ENCODE data around the gene CLDN22.

CLDN22 gene

GRCh38 chr4:183288955-183289354 lies 31.1 kb downstream of the CLDN22 start:
- no peaks in the 10 kb centered on the region for H3K36me3 ChIP-seq (ENCODE audit: insufficient read depth, low read length)
- no peak overlapping the region for H3K9ac ChIP-seq (ENCODE audit: low read depth, low read length)
- H4K20me1 ChIP-seq (ENCODE audit: insufficient read depth, low read length) = no peaks in the 10 kb centered on the region
- no peak for TF ChIP-seq EZH2 (IDR thresholded peaks at IDR 0.05; ENCODE audit: borderline replicate concordance, low read depth, low read length, severe bottlenecking)
- TF ChIP-seq CTCF (IDR thresholded peaks at IDR 0.05; ENCODE audit: borderline replicate concordance, extremely low read depth, low read length, poor library complexity, severe bottlenecking) = no peak
- H3K4me3 ChIP-seq (ENCODE audit: low read depth in 1 of 2, low read length in 2 of 2) = no peak overlapping the region
- ATAC-seq (ENCODE audit: insufficient read depth, low read depth) = no peak
- H3K79me2 ChIP-seq (ENCODE audit: insufficient read depth, low read length) = no peaks in the 10 kb centered on the region
- H3K27me3 ChIP-seq (ENCODE audit: insufficient read depth, low read length, poor library complexity) = no peaks in the 10 kb centered on the region
- no peak overlapping the region for H3K4me2 ChIP-seq (ENCODE audit: insufficient read depth, low read length)
- no peak overlapping the region for H2AFZ ChIP-seq (ENCODE audit: low read depth, low read length)
- no peak overlapping the region for H3K27ac ChIP-seq (ENCODE audit: low read length)
- DNase-seq = no peak
- no peaks in the 10 kb centered on the region for H3K9me3 ChIP-seq (ENCODE audit: insufficient read depth, low read length, severe bottlenecking)
- H3K4me1 ChIP-seq (ENCODE audit: insufficient read depth, low read length) = no peaks in the 10 kb centered on the region

GRCh38 chr4:183287677-183288076 lies 32.4 kb downstream of the CLDN22 start:
- no peak overlapping the region for H3K27ac ChIP-seq (ENCODE audit: low read length)
- ATAC-seq (ENCODE audit: insufficient read depth, low read depth) (no peak), DNase-seq (no peak)
- no peak overlapping the region for H3K9ac ChIP-seq (ENCODE audit: low read depth, low read length)
- H3K4me2 ChIP-seq (ENCODE audit: insufficient read depth, low read length) = no peak overlapping the region
- no peaks in the 10 kb centered on the region for H3K27me3 ChIP-seq (ENCODE audit: insufficient read depth, low read length, poor library complexity)
- H3K4me1 ChIP-seq (ENCODE audit: insufficient read depth, low read length) = no peaks in the 10 kb centered on the region
- H3K9me3 ChIP-seq (ENCODE audit: insufficient read depth, low read length, severe bottlenecking) = no peaks in the 10 kb centered on the region
- no peaks in the 10 kb centered on the region for H3K36me3 ChIP-seq (ENCODE audit: insufficient read depth, low read length)
- no peak for TF ChIP-seq EZH2 (IDR thresholded peaks at IDR 0.05; ENCODE audit: borderline replicate concordance, low read depth, low read length, severe bottlenecking)
- no peak overlapping the region for H2AFZ ChIP-seq (ENCODE audit: low read depth, low read length)
- H3K4me3 ChIP-seq (ENCODE audit: low read depth in 1 of 2, low read length in 2 of 2) = no peak overlapping the region
- no peaks in the 10 kb centered on the region for H3K79me2 ChIP-seq (ENCODE audit: insufficient read depth, low read length)
- H4K20me1 ChIP-seq (ENCODE audit: insufficient read depth, low read length) = no peaks in the 10 kb centered on the region

- Histone ChIP-seq H3K9ac (ENCODE audit: low read depth, low read length) (no peak overlapping the region), H4K20me1 (ENCODE audit: insufficient read depth, low read length) (no peaks in the 10 kb centered on the region), H3K4me3 (ENCODE audit: low read depth in 1 of 2, low read length in 2 of 2) (no peak overlapping the region), H3K4me1 (ENCODE audit: insufficient read depth, low read length) (no peaks in the 10 kb centered on the region), H2AFZ (ENCODE audit: low read depth, low read length) (no peak overlapping the region), H3K27ac (ENCODE audit: low read length) (no peak overlapping the region), H3K9me3 (ENCODE audit: insufficient read depth, low read length, severe bottlenecking) (no peaks in the 10 kb centered on the region), H3K27me3 (ENCODE audit: insufficient read depth, low read length, poor library complexity) (no peaks in the 10 kb centered on the region), H3K4me2 (ENCODE audit: insufficient read depth, low read length) (no peak overlapping the region), H3K79me2 (ENCODE audit: insufficient read depth, low read length) (no peaks in the 10 kb centered on the region), H3K36me3 (ENCODE audit: insufficient read depth, low read length) (no peaks in the 10 kb centered on the region)
- TF ChIP-seq EZH2 (IDR thresholded peaks at IDR 0.05; ENCODE audit: borderline replicate concordance, low read depth, low read length, severe bottlenecking) = no peak
- TF ChIP-seq CTCF (IDR thresholded peaks at IDR 0.05; ENCODE audit: borderline replicate concordance, extremely low read depth, low read length, poor library complexity, severe bottlenecking) = no peak
- DNase-seq = no peak
- no peak for ATAC-seq (ENCODE audit: insufficient read depth, low read depth)
Measured at GRCh38 chr4:183287309-183287659, 32.8 kb downstream of the CLDN22 start.

GRCh38 chr4:183286590-183287308 lies 33.3 kb downstream of the CLDN22 start:
- no peak overlapping the region for H3K9ac ChIP-seq (ENCODE audit: low read depth, low read length)
- ATAC-seq (ENCODE audit: insufficient read depth, low read depth) (no peak), DNase-seq (no peak)
- no peaks in the 10 kb centered on the region for H3K36me3 ChIP-seq (ENCODE audit: insufficient read depth, low read length)
- H3K9me3 ChIP-seq (ENCODE audit: insufficient read depth, low read length, severe bottlenecking) = no peaks in the 10 kb centered on the region
- H3K4me3 ChIP-seq (ENCODE audit: low read depth in 1 of 2, low read length in 2 of 2) = no peak overlapping the region
- TF ChIP-seq CTCF (IDR thresholded peaks at IDR 0.05; ENCODE audit: borderline replicate concordance, extremely low read depth, low read length, poor library complexity, severe bottlenecking) (no peak), EZH2 (IDR thresholded peaks at IDR 0.05; ENCODE audit: borderline replicate concordance, low read depth, low read length, severe bottlenecking) (no peak)
- no peaks in the 10 kb centered on the region for H3K79me2 ChIP-seq (ENCODE audit: insufficient read depth, low read length)
- no peak overlapping the region for H3K27ac ChIP-seq (ENCODE audit: low read length)
- no peak overlapping the region for H2AFZ ChIP-seq (ENCODE audit: low read depth, low read length)
- no peaks in the 10 kb centered on the region for H3K4me1 ChIP-seq (ENCODE audit: insufficient read depth, low read length)
- no peaks in the 10 kb centered on the region for H3K27me3 ChIP-seq (ENCODE audit: insufficient read depth, low read length, poor library complexity)
- H3K4me2 ChIP-seq (ENCODE audit: insufficient read depth, low read length) = no peak overlapping the region
- no peaks in the 10 kb centered on the region for H4K20me1 ChIP-seq (ENCODE audit: insufficient read depth, low read length)

Measured in DND-41 (cell line).